D341Med (cell line): ENCODE measurements around the gene CYB561D1.
"Not testable (repeated sequence)": the region's sequence is repeated elsewhere in the genome, so short reads cannot be mapped to it uniquely, and the experiment has no call there.

Experiments used
- DNase-seq: peaks from one replicate; pipeline ENCODE4 v3.0.0; 2012; ENCODE audit warnings: low spot score

Gene CYB561D1

GRCh38 chr1:109493805-109494539 lies at the start of gene CYB561D1:
Gene CYB561D1, plus strand, starts transcription at chr1:109494094. Its CDS starts 46 bp downstream, at chr1:109494140.
- peak; percentile 95 for DNase-seq

- no peak for DNase-seq
Observed at GRCh38 chr1:109444346-109444745, 49.5 kb upstream of the CYB561D1 start.

GRCh38 chr1:109445949-109446695 lies 47.8 kb upstream of the CYB561D1 start:
- DNase-seq: not testable (repeated sequence)

- no peak for DNase-seq
Observed at GRCh38 chr1:109447524-109447923, 46.4 kb upstream of the CYB561D1 start.

GRCh38 chr1:109454497-109455133 lies 39.3 kb upstream of the CYB561D1 start:
- no peak for DNase-seq

- no peak for DNase-seq
Observed at GRCh38 chr1:109457819-109458218, 36.1 kb upstream of the CYB561D1 start.

GRCh38 chr1:109466125-109466451 lies 27.8 kb upstream of the CYB561D1 start:
- DNase-seq: no peak

- peak; percentile 66 for DNase-seq
Observed at GRCh38 chr1:109466452-109467300, 27.2 kb upstream of the CYB561D1 start, which contains the start of gene SYPL2. Gene SYPL2, plus strand, starts transcription at chr1:109466546. Its CDS starts 298 bp downstream, at chr1:109466844.

GRCh38 chr1:109467301-109467777 lies 26.6 kb upstream of the CYB561D1 start:
- no peak for DNase-seq

- DNase-seq: no peak
Observed at GRCh38 chr1:109468061-109468460, 25.8 kb upstream of the CYB561D1 start.

GRCh38 chr1:109468903-109469302 lies 25.0 kb upstream of the CYB561D1 start:
- DNase-seq: no peak

GRCh38 chr1:109470245-109470644 lies 23.6 kb upstream of the CYB561D1 start:
- no peak for DNase-seq

- no peak for DNase-seq
Observed at GRCh38 chr1:109472779-109473178, 21.1 kb upstream of the CYB561D1 start.

GRCh38 chr1:109473284-109474057 lies 20.4 kb upstream of the CYB561D1 start:
- not testable (repeated sequence) for DNase-seq

GRCh38 chr1:109474697-109475096 lies 19.2 kb upstream of the CYB561D1 start:
- no peak for DNase-seq

GRCh38 chr1:109475261-109475660 lies 18.6 kb upstream of the CYB561D1 start:
- no peak for DNase-seq

- DNase-seq: no peak
Observed at GRCh38 chr1:109476825-109477224, 17.1 kb upstream of the CYB561D1 start.

- DNase-seq: no peak
Observed at GRCh38 chr1:109477821-109478220, 16.1 kb upstream of the CYB561D1 start.

- DNase-seq: no peak
Observed at GRCh38 chr1:109478806-109479205, 15.1 kb upstream of the CYB561D1 start.

- no peak for DNase-seq
Observed at GRCh38 chr1:109479311-109479710, 14.6 kb upstream of the CYB561D1 start.

- DNase-seq: no peak
Observed at GRCh38 chr1:109479901-109480300, 14.0 kb upstream of the CYB561D1 start.
